Measurements from ENCODE around the gene AUP1. TPM values are rescaled to one million over a fixed set of nuclear protein-coding genes. Genes with fewer than 3 reads are reported as not detected.

Gene AUP1
- total RNA-seq, 1 donor from 2014 or later: 120 TPM

DNA sequence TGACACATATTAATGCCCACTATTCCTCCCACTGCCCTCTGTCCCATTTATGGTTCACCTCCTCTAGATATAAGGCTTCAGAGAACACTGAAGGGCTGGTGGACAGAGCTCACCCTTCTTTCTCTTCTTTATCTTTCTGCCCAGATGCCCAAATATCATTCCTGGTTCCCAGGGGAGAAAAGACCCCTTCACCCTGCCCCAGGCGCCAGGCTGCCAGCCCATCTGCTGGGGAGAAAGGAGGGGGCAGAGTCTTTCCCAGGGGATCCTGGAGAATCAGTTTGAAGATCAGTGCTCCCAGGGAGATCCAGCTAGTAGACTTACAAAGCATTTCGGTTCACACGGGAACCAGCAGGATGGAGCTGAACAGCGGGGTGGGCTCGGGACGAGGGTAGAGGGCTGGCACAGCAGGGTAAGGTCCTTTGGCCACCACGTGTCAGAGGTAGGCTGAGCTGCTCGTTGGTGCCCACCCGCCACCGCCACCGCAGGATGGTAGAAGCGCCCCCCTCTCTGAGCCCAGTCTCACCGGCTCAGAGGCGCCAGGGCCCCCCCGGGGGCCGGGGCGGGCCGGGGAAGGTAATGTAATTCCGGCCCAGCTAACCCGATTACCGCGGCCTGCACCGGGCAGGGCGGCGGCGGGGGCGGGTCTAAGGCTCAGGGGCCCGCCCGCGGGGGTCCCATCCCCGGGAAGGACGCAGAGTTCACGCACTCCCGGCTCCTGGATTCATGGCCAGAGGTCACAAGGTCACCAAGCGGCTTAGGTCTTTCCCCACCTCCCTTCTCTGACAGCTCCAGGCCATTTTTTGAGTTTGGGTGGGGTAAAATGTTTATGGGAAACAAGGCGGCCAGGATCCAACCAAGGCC lies 16.5 kb downstream of the AUP1 start:
- Histone ChIP-seq H3K4me3 (no peak overlapping the region), H3K9me3 (no peaks in the 10 kb centered on the region), H3K4me1 (peaks cover 18 to 19% of the 10 kb centered on the region in 2 donors), H3K27ac (no peak overlapping the region), H3K36me3 (no peaks in the 10 kb centered on the region), H3K27me3 (peaks cover 39% of the 10 kb centered on the region)
- TF ChIP-seq, protein P1, sequence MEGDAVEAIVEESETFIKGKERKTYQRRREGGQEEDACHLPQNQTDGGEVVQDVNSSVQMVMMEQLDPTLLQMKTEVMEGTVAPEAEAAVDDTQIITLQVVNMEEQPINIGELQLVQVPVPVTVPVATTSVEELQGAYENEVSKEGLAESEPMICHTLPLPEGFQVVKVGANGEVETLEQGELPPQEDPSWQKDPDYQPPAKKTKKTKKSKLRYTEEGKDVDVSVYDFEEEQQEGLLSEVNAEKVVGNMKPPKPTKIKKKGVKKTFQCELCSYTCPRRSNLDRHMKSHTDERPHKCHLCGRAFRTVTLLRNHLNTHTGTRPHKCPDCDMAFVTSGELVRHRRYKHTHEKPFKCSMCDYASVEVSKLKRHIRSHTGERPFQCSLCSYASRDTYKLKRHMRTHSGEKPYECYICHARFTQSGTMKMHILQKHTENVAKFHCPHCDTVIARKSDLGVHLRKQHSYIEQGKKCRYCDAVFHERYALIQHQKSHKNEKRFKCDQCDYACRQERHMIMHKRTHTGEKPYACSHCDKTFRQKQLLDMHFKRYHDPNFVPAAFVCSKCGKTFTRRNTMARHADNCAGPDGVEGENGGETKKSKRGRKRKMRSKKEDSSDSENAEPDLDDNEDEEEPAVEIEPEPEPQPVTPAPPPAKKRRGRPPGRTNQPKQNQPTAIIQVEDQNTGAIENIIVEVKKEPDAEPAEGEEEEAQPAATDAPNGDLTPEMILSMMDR (IDR thresholded peaks at IDR 0.05): no peak
- intact Hi-C loops (cut with DNase I): no loop called here
- DNase-seq (ENCODE audit: low spot score in 2 of 2): no peak

DNA sequence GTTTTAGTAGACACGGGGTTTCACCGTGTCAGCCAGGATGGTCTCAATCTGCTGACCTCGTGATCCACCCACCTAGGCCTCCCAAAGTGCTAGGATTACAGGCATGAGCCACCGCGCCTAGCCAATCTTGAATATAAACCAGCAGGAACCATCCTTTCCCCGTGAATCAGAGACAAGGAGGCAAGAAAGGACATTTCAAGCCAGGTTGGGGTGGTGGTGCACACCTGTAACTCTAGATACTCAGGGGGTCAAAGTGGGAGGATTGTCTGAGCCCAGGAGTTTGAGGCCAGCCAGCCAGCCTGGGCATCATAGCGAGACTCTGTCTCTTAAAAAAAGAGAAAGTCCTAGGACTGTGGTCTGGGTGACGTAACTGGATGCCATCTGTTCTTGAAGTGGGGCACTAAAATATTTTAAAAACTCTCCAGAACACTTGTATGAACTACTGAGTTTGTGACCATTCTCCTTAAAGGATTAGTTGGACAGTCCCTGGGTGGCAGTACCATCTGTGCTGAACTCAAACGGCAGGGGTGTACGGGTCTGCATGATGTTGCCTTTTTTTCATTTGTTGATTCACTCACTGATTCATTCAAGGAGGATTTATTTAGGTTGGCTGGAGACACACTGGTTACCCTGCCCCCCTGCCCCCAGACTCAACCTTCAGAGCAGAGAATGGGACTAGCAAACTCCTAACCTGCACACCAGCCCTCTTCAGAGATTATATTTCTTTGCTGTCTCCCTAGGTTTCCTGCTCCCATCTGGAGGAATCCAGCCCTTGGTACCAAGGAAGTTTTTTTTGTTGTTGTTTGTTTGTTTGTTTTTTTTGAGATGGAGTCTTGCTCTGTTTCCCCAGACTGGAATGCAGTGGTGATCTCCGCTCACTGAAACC lies 18.2 kb downstream of the AUP1 start:
- H3K4me3 ChIP-seq: no peak overlapping the region
- no peaks in the 10 kb centered on the region for H3K36me3 ChIP-seq
- peaks cover 18 to 27% of the 10 kb centered on the region in 2 donors for H3K4me1 ChIP-seq
- TF ChIP-seq, protein P1 (IDR thresholded peaks at IDR 0.05): no peak
- no peak overlapping the region for H3K27ac ChIP-seq
- H3K9me3 ChIP-seq: no peaks in the 10 kb centered on the region
- H3K27me3 ChIP-seq: peaks cover 36% of the 10 kb centered on the region
- intact Hi-C loops (cut with DNase I): no loop called here
- no peak for DNase-seq (ENCODE audit: low spot score in 2 of 2)

DNA sequence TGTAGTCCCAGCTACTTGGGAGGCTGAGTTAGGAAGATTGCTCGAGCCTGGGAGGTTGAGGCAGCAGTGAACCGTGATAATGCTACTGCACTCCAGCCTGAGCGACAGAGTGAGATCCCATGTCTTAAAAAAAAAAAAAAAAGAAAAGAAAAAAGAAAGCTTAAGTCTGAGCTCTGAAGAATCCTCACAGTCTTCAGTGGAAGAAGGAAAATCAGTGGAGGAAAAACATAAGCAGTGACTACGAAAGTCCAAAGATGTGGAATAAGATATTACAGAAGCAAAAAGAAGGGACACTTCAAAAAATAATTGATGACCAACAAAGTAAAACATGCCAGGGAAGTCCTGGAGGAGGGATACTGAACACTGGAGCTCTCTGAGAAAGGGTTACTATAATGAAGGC lies 19.2 kb downstream of the AUP1 start:
- intact Hi-C loops (cut with DNase I): no loop called here
- Histone ChIP-seq H3K36me3 (peaks cover 2 to 8% of the 10 kb centered on the region in 2 donors), H3K27me3 (peaks cover 26% of the 10 kb centered on the region), H3K27ac (no peak overlapping the region), H3K4me1 (peaks cover 8 to 27% of the 10 kb centered on the region in 2 donors), H3K4me3 (no peak overlapping the region), H3K9me3 (no peaks in the 10 kb centered on the region)
- TF ChIP-seq, protein P1 (IDR thresholded peaks at IDR 0.05): no peak
- no peak for DNase-seq (ENCODE audit: low spot score in 2 of 2)

DNA sequence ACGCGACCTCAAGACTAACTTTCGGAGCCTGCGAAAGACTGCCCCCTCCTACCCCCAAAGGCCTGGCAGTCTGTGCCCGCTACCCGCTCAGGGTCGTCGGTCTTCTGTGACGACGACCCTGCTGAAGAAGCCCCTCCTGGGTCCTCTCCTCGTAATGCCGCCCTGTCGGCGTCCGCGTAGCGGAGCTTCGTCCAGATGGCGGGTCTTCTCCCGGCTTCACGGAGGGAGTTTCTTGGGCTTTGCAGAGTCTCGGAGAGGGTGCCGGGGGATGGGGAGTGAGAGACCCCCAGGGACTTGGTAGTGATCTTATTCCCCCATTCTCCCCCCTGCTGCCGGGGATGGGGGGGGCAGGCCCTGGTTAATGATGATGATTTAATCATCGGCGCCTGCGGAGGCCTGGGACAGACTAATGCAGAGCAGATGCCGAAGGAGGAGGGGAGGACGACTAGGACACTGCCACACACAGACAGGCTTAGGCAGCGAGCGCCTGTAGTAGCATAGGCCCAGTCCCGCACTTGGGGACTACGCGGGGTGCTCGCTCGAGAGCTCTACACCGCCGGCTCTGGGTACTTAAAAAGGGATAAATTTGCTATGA lies 21.5 kb downstream of the AUP1 start:
- TF ChIP-seq, protein P1 (IDR thresholded peaks at IDR 0.05): no peak
- H3K4me1 ChIP-seq: peaks cover 3 to 24% of the 10 kb centered on the region in 2 donors
- no peaks in the 10 kb centered on the region for H3K9me3 ChIP-seq
- H3K27ac ChIP-seq: peak overlapping the region; percentile 99
- peak overlapping the region; percentile 76 to 78 for H3K4me3 ChIP-seq
- no peak for DNase-seq (ENCODE audit: low spot score in 2 of 2)
- H3K27me3 ChIP-seq: peaks cover 3% of the 10 kb centered on the region
- intact Hi-C loops (cut with DNase I): loop anchor here (1.0 to 5.0 kb wide), 7 partner anchors 21 to 329 kb away; partner anchors contain the start of genes AUP1, DOK1, HTRA2 and INO80B
- peaks cover 7 to 14% of the 10 kb centered on the region in 2 donors for H3K36me3 ChIP-seq
